Right hindlimb (tissue), 1 donor: ENCODE results near the gene FAM120B.
"Not testable (repeated sequence)": the region's sequence is repeated elsewhere in the genome, so short reads cannot be mapped to it uniquely, and the experiment has no call there.

Experiments
- DNase-seq: peaks from one replicate; pipeline ENCODE4 v3.0.0-alpha.2; 2018

The FAM120B gene

GRCh38 chr6:170306324-170307079 lies at the start of gene FAM120B:
FAM120B (plus strand) TSS chr6:170306758; CDS start chr6:170317391, 10,633 bp downstream.
- peak; percentile 98 for DNase-seq

DNA sequence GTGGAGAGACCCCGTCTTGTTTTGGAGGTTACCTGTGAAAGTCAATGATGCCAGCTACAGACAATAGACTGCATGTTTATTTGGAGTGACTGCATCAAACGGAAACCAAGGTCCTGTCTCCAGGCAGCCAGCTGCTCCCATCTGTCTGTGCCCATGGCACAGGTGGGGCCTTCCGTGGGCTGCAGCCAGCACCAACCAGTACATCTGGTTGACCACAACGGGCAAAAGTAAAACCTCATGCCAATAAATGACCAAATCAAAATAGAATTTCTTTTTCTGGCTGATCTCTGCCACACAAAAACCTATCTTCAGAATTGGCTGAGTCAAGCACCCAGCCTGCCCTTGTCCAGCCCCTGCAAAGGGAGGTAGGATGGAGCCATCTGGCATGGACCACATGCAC lies 49.2 kb upstream of the FAM120B start:
- DNase-seq = no peak

GRCh38 chr6:170258407-170258806 lies 48.2 kb upstream of the FAM120B start:
- DNase-seq = no peak

GRCh38 chr6:170259278-170259677 lies 47.3 kb upstream of the FAM120B start:
- DNase-seq = no peak

- no peak for DNase-seq
Measured at GRCh38 chr6:170260686-170261085, 45.9 kb upstream of the FAM120B start.

- no peak for DNase-seq
Measured at GRCh38 chr6:170261643-170262488, 44.7 kb upstream of the FAM120B start.

DNA sequence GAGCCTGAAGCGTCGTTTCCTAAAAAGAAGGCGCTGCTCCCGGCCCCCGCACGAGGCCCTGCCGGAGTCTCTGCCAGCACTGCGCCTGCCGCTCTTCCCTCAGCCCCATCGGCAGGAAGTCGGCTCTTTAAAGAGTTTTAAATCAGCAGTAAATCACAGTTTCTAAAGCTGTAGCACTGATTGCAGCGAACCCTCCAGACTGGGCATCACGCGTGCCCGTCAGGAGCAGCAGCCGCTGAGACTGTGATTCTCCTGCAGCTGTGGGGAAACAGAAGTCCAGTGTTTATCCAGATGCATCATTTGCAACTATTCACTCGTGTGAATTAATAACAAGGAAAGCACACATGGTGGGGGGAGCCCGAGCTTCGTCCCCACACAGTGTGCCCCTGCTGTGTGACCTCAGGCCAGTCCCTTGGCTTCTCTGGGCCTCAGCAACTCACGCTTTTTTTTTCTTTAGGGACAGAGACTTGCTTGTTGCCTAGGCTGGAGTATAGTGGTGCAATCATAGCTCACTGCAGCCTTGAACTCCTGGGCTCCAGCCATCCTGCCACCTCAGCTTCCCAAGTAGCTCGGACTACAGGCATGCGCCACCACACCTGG lies 44.0 kb upstream of the FAM120B start:
- no peak for DNase-seq

GRCh38 chr6:170263410-170263809 lies 43.1 kb upstream of the FAM120B start:
- no peak for DNase-seq

GRCh38 chr6:170264086-170264485 lies 42.5 kb upstream of the FAM120B start:
- no peak for DNase-seq

- DNase-seq = not testable (repeated sequence)
Measured at GRCh38 chr6:170264644-170265043, 41.9 kb upstream of the FAM120B start.

GRCh38 chr6:170265655-170266054 lies 40.9 kb upstream of the FAM120B start:
- no peak for DNase-seq

GRCh38 chr6:170266061-170266825 lies 40.3 kb upstream of the FAM120B start:
- no peak for DNase-seq

DNA sequence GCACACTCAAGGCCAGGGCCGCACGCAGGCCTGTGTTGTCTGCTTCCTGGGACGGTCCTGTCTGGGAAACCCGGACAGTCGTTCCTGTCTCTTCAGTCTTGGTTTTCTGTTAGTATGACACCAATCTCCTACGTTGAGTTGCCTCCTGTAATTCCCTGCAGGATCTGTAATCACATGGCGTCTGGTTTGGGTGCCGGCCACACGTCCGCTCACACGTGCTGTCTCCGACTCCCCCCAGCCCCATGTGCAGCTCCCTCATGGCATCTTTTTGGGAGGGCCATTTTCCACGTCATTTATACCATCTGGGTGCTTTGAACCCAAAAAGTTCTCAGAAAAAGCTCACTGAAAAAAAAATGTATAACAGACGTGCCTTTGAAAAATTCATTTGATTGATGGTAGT lies 38.9 kb upstream of the FAM120B start:
- DNase-seq = no peak

DNA sequence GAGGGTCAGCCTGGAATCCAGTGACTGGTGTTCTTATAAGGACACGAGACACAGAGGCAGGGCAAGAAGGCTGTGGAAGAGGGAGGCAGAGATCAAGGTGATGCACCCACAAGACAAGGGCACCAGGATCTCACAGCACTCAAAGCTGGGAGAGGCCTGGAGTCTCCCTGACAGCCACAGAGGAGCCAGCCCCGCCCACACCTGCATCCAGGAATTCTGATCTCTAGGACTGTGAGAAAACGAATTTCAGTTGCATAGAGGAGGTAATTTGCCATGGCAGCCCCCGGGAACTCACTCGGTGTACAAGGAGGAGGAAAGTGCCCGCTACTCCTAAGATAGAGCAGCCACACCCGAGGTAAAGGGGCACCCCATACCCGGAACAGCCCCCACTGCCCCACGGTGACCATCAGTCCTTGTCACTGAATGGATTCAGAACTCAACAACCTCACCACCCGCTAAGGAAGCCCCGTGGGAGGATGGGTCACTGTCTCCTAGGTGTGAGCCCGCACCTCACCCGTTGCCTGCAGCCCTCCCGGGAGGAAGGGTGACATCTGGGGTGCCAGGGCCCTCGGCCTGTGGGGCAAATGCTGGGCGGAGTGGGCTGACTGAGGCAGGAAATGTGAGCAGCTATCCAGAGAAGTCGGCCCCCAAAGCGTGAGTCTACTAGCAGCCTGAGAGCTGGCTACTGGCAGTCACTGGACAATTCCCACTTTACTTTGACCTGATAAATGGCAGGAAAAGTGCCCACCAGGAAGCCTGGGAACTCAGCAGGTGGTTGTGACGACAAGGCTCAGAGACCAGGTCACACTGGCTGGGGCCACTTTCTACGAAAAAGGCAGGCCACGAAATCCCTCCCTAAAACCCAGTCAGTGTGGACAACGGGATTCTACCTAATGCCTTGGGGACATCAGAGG lies 38.1 kb upstream of the FAM120B start:
- no peak for DNase-seq

GRCh38 chr6:170269151-170269845 lies 37.3 kb upstream of the FAM120B start:
- DNase-seq = no peak

DNA sequence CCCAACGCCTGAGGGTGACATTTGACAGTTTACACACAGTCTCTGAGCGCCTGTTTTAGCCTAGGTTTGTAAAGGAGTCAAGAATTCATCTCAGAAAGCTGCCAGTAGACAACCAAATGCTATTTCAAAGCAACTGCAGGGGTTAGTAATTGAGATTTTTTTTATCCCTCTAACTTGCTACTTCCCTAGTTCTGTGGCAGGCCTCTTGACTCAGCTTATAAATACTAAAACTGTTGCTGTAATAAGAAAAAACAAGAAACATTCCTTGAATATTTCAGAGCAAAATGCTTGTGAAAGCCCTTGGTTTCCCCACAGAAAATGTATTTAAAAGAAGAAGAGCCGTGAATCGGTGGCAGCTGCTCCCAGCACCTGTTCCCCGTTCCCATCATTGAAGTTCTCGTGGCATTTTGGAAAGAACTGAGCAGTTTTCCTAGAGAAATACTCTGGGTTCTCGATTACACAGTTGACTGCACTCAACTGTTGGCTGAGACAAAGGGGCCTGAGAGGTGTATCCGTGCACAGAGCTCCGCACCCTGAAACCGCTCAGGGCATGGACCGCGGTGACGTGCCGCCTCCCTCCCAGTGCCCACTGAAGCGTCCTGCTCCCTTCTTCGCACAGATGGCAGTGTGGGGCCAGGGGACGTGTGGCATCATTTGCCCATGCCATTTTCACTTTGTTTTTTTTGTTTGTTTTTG lies 36.6 kb upstream of the FAM120B start:
- DNase-seq = no peak

DNA sequence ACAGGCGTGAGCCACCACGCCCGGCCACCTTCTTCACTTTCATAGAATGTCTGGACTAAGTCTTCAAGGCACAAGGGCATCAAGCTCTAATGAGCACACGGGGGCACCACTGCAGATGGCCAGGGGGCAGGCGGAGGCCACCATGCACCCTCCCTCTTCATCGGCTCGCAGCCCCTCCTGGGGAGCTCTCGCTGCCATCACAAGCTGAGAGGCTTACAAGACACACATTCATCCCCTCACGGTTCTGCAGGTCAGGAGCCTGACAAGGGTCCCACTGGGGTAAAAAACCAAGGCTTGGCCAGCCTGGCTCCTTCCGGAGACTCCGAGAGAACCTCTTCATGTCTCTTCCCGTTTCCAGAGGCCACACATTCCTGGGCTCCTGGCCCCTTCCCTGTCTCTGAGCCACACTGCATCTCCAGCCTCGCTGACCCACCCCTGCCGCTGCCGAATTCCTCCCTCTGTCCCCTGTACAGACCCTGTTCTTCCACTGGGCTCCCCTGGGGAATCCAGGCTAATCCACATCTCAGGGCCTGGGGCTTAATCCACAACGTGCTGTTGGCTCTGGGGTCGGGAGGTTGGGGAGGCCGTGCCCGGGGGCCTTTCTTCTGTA lies 35.5 kb upstream of the FAM120B start:
- DNase-seq = no peak

DNA sequence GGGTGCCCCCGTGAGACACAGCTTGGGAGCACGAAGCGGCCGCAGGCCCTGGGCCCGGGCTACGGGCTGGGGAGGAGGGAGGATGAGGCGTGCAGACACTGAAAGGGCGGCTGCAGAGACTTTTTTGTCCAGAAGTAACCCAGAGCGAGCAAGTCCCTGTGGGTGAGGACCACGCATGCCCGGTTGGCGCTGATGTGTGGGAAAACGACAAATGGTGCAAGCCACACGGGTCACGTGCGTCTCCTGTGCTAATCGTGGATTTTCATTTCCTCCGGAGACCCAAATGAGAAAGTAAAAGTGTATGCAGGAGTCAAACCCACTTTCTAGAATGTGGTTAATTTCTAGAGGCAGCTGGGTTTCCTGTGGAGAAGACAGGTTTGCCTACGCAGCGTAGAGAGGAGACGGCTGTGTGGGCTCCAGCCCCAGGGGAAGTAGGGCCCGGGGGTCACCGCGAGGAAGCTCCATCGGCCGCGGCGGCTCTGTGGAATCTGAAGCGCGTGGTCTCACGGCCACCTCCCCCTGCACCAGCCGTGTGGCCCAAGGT lies 34.7 kb upstream of the FAM120B start:
- no peak for DNase-seq

- DNase-seq = no peak
Measured at GRCh38 chr6:170272341-170273065, 34.1 kb upstream of the FAM120B start.
